CD14-positive monocyte (primary cell): ENCODE data around the gene GNAZ. TPM values are rescaled to one million over a fixed set of nuclear protein-coding genes. Genes with fewer than 3 reads are reported as not detected.

ENCODE experiments used
- DNase-seq, 3 donors: peaks; one replicate each; pipeline ENCODE4 v3.0.0-alpha.2; 2011 to 2022
- H2AFZ ChIP-seq: 2 replicates; pipeline ENCODE4 v1.6.0; 2012; ENCODE audit warnings: mild to moderate bottlenecking, low read depth, low read length, inconsistent platforms; ENCODE audit not compliant: insufficient read depth, poor library complexity, severe bottlenecking
- H3K27ac ChIP-seq, 2 donors: 1 replicate in 1 of 2; 2 replicates in 1 of 2; pipeline ENCODE4 v1.5.1; 2012 to 2013; ENCODE audit warnings: low read length in 2 of 2, control low read depth in 1 of 2, inconsistent platforms in 1 of 2, low read depth in 1 of 2, mild to moderate bottlenecking in 1 of 2
- H3K27me3 ChIP-seq, 2 donors: one replicate each; pipeline versions ENCODE4 v1.6.0 to v1.6.1; 2011 to 2013; ENCODE audit warnings: low read length in 2 of 2; ENCODE audit not compliant: control insufficient read depth in 2 of 2, insufficient read depth in 2 of 2
- H3K36me3 ChIP-seq, 2 donors: replicated peaks in 1 of 2; 1 replicate in 1 of 2; 2 replicates in 1 of 2; pipeline versions ENCODE4 v1.5.1 to v1.6.1; 2012 to 2013; ENCODE audit warnings: low read length in 2 of 2, control low read depth in 1 of 2, inconsistent platforms in 1 of 2, mild to moderate bottlenecking in 1 of 2; ENCODE audit not compliant: insufficient read depth in 2 of 2, control insufficient read depth in 1 of 2
- H3K4me1 ChIP-seq, 2 donors: 1 replicate in 1 of 2; 2 replicates in 1 of 2; pipeline versions ENCODE4 v1.5.1 to v1.6.1; 2012 to 2013; ENCODE audit warnings: low read length in 2 of 2, control low read depth in 1 of 2, inconsistent platforms in 1 of 2, mild to moderate bottlenecking in 1 of 2, moderate library complexity in 1 of 2; ENCODE audit not compliant: insufficient read depth in 2 of 2, control insufficient read depth in 1 of 2
- H3K4me2 ChIP-seq: replicated peaks from 2 replicates; pipeline ENCODE3; 2012; ENCODE audit warnings: low read length, moderate library complexity, mild to moderate bottlenecking; ENCODE audit not compliant: poor library complexity, severe bottlenecking; ENCODE audit errors: extremely low read depth
- H3K4me3 ChIP-seq, 3 experiments: fragments of 200-600 bp in 1 of 3; sonication (generic) in 1 of 3; replicated peaks in 1 of 3; 1 replicate in 2 of 3; 2 replicates in 1 of 3; pipeline ENCODE4 v1.5.1; 2011 to 2013; ENCODE audit warnings: low read length in 3 of 3, mild to moderate bottlenecking in 3 of 3, control low read depth in 2 of 3, low read depth in 2 of 3, inconsistent platforms in 1 of 3, moderate library complexity in 1 of 3
- H3K79me2 ChIP-seq: 2 replicates; pipeline ENCODE4 v1.6.0; 2012; ENCODE audit warnings: mild to moderate bottlenecking, control low read depth, inconsistent platforms, low read length, moderate library complexity; ENCODE audit not compliant: insufficient read depth
- H3K9ac ChIP-seq: 2 replicates; pipeline ENCODE4 v1.6.0; 2017; ENCODE audit warnings: low read length, mild to moderate bottlenecking; ENCODE audit not compliant: insufficient read depth, poor library complexity, severe bottlenecking
- H3K9me3 ChIP-seq, 2 donors: replicated peaks in 1 of 2; 1 replicate in 1 of 2; 2 replicates in 1 of 2; pipeline versions ENCODE4 v1.5.1 to v1.6.1; 2012 to 2013; ENCODE audit warnings: low read length in 2 of 2, control low read depth in 1 of 2; ENCODE audit not compliant: control insufficient read depth in 1 of 2, insufficient read depth in 1 of 2
- H4K20me1 ChIP-seq: 2 replicates; pipeline ENCODE4 v1.6.0; 2012; ENCODE audit warnings: mild to moderate bottlenecking, low read length, control low read depth, moderate library complexity; ENCODE audit not compliant: insufficient read depth
- H3K27ac Mint-ChIP-seq, 7 donors: one replicate each; pipeline ENCODE4 v1.8.0; 2020; ENCODE audit warnings: mild to moderate bottlenecking in 7 of 7, mixed read lengths in 7 of 7, moderate library complexity in 6 of 7, inconsistent platforms in 2 of 7
- H3K27me3 Mint-ChIP-seq, 3 donors: one replicate each; pipeline ENCODE4 v1.8.0; 2021 to 2022; ENCODE audit warnings: low read depth in 3 of 3, mild to moderate bottlenecking in 3 of 3, mixed read lengths in 3 of 3, moderate library complexity in 3 of 3, inconsistent platforms in 1 of 3
- H3K36me3 Mint-ChIP-seq, 2 donors: one replicate each; pipeline ENCODE4 v1.8.0; 2020; ENCODE audit warnings: mixed read lengths in 2 of 2, inconsistent platforms in 1 of 2, mild to moderate bottlenecking in 1 of 2
- H3K4me1 Mint-ChIP-seq: one replicate; pipeline ENCODE4 v1.8.0; 2020; ENCODE audit warnings: mild to moderate bottlenecking, mixed read lengths
- H3K4me3 Mint-ChIP-seq, 2 donors: one replicate each; pipeline ENCODE4 v1.8.0; 2020; ENCODE audit warnings: mild to moderate bottlenecking in 2 of 2, mixed read lengths in 2 of 2, moderate library complexity in 1 of 2
- H3K9me3 Mint-ChIP-seq, 7 donors: one replicate each; pipeline ENCODE4 v1.8.0; 2020 to 2022; ENCODE audit warnings: mixed read lengths in 7 of 7, mild to moderate bottlenecking in 6 of 7, moderate library complexity in 6 of 7, inconsistent platforms in 2 of 7
- WGBS: methylation state at CpG from one replicate; pipeline ENCODE4 v1.1.5; 2013; ENCODE audit warnings: missing lambda C conversion rate; ENCODE audit not compliant: insufficient coverage; 5-methylcytosine and 5-hydroxymethylcytosine counted together
- intact Hi-C, 2 donors: fragments of 100-400 bp; cut with micrococcal nuclease; formaldehyde crosslinking; loops; one replicate each; pipeline versions ENCODE4 v1.15.0 to v1.15.1; 2023
- polyA plus RNA-seq, 3 donors: library from polyadenylated mRNA; depleted of rRNA in 1 of 3; unstranded in 2 of 3; stranded (reverse) in 1 of 3; fragments of 300-500 nt in 2 of 3; fragments of >200 nt in 1 of 3; fragmentation: Illumina TruSeq in 2 of 3; gene quantifications; 1 replicate in 2 of 3; 2 replicates in 1 of 3; pipeline ENCODE4 v1.2.3, GENCODE V29; 2012 to 2021
- TF ChIP-seq, protein P1 (sequence below): fragments of 200-600 bp; IDR thresholded peaks from one replicate; pipeline ENCODE4 v1.8.0; 2022; ENCODE audit warnings: antibody characterized with exemption, mild to moderate bottlenecking

The GNAZ gene
- polyA plus RNA-seq, 3 donors = 0.04 to 0.05 TPM; not detected in 1

GRCh38 chr22:23068096-23068831, 2.1 kb upstream of the GNAZ start:
- H3K4me2 ChIP-seq = no peak overlapping the region
- DNase-seq = no peak
- no peak overlapping the region for H3K4me3 ChIP-seq
- H3K27me3 ChIP-seq = peaks cover 14 to 45% of the 10 kb centered on the region in 2 donors
- peaks cover 14 to 18% of the 10 kb centered on the region in 2 donors for H3K4me1 ChIP-seq
- peaks cover 0 to 3% of the 10 kb centered on the region in 2 donors for H3K9me3 ChIP-seq
- H3K36me3 ChIP-seq = no peaks in the 10 kb centered on the region
- H4K20me1 ChIP-seq = no peaks in the 10 kb centered on the region
- Mint-ChIP-seq H3K9me3 (peaks cover 0 to 6% (median 4%) of the 10 kb centered on the region in 7 donors), H3K36me3 (peaks cover 0 to 3% of the 10 kb centered on the region in 2 donors), H3K4me1 (peaks cover 8% of the 10 kb centered on the region), H3K4me3 (no peak overlapping the region), H3K27ac (peak overlapping the region in 1 of 7 donors; percentile 6), H3K27me3 (peaks cover 38 to 52% (median 43%) of the 10 kb centered on the region in 3 donors)
- intact Hi-C loops = loop anchor here in 1 of 2 donors (5.0 kb wide), 1 partner anchor 79 kb away; the partner anchor contains the start of gene RAB36
- H3K79me2 ChIP-seq = no peaks in the 10 kb centered on the region
- TF ChIP-seq, protein P1, sequence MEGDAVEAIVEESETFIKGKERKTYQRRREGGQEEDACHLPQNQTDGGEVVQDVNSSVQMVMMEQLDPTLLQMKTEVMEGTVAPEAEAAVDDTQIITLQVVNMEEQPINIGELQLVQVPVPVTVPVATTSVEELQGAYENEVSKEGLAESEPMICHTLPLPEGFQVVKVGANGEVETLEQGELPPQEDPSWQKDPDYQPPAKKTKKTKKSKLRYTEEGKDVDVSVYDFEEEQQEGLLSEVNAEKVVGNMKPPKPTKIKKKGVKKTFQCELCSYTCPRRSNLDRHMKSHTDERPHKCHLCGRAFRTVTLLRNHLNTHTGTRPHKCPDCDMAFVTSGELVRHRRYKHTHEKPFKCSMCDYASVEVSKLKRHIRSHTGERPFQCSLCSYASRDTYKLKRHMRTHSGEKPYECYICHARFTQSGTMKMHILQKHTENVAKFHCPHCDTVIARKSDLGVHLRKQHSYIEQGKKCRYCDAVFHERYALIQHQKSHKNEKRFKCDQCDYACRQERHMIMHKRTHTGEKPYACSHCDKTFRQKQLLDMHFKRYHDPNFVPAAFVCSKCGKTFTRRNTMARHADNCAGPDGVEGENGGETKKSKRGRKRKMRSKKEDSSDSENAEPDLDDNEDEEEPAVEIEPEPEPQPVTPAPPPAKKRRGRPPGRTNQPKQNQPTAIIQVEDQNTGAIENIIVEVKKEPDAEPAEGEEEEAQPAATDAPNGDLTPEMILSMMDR = no peak
- no peak overlapping the region for H3K9ac ChIP-seq
- H2AFZ ChIP-seq = no peak overlapping the region
- WGBS = 90% methylated on average over 5 of the region's 8 CpGs
- H3K27ac ChIP-seq = no peak overlapping the region

DNA sequence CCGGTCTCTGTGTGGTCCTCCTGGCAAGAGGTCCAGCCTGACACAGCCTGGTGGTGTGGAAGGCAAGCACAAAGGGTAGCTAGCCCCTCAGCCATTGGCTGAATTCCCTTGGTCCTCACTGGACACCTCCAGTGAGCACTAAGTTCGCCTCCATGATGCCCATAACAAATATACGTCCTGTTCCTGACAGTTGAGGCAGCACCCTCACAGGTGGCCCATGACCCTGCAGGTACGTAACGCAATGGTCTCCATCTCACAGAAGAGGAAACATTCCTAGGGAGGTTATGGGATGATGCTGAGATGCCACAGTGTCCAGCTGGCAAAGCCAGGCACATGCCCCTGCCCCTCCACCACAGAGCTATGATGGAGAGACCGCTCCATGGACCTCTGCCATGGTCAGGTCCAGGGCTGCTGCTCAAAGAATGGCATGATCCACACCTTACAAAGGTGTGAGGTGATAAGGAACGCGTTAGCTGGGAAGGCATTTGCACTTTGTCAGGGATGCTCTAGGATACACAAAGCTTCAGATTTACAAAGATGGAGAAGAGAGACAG, 1.4 kb upstream of the GNAZ start:
- intact Hi-C loops = loop anchor here in 1 of 2 donors (5.0 kb wide), 1 partner anchor 78 kb away; the partner anchor contains the start of gene RAB36
- peaks cover 0 to 3% of the 10 kb centered on the region in 2 donors for H3K9me3 ChIP-seq
- no peak overlapping the region for H3K27ac ChIP-seq
- H3K4me3 Mint-ChIP-seq = peak overlapping the region in 1 of 2 donors; percentile 63
- WGBS = 85% methylated on average over 4 of the region's 8 CpGs
- no peaks in the 10 kb centered on the region for H3K79me2 ChIP-seq
- peaks cover 8% of the 10 kb centered on the region for H3K4me1 Mint-ChIP-seq
- H3K27me3 ChIP-seq = peaks cover 14 to 45% of the 10 kb centered on the region in 2 donors
- H3K36me3 ChIP-seq = no peaks in the 10 kb centered on the region
- TF ChIP-seq, protein P1 = no peak
- H3K4me3 ChIP-seq = no peak overlapping the region
- H3K36me3 Mint-ChIP-seq = peaks cover 0 to 3% of the 10 kb centered on the region in 2 donors
- H2AFZ ChIP-seq = peak overlapping the region; percentile 78
- H3K27me3 Mint-ChIP-seq = peaks cover 38 to 55% (median 43%) of the 10 kb centered on the region in 3 donors
- H3K9ac ChIP-seq = no peak overlapping the region
- no peak for DNase-seq
- H3K27ac Mint-ChIP-seq = no peak overlapping the region
- no peak overlapping the region for H3K4me2 ChIP-seq
- peaks cover 0 to 6% (median 4%) of the 10 kb centered on the region in 7 donors for H3K9me3 Mint-ChIP-seq
- H4K20me1 ChIP-seq = no peaks in the 10 kb centered on the region
- peaks cover 14 to 18% of the 10 kb centered on the region in 2 donors for H3K4me1 ChIP-seq
